Measurements from ENCODE around the gene CACNA1G. TPM values are rescaled to one million over a fixed set of nuclear protein-coding genes. Genes with fewer than 3 reads are reported as not detected.

CACNA1G gene
- total RNA-seq, 1 donor from 2014 or later, result 1.6 TPM

DNA sequence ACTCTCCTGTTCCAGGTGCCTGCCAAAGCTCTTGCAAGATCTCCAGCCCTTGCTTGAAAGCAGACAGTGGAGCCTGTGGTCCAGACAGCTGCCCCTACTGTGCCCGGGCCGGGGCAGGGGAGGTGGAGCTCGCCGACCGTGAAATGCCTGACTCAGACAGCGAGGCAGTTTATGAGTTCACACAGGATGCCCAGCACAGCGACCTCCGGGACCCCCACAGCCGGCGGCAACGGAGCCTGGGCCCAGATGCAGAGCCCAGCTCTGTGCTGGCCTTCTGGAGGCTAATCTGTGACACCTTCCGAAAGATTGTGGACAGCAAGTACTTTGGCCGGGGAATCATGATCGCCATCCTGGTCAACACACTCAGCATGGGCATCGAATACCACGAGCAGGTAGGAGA is 17.7 kb downstream of the CACNA1G start:
- H3K4me2 ChIP-seq, result no peak overlapping the region
- peaks cover 12% of the 10 kb centered on the region for H3K4me1 ChIP-seq
- no peak overlapping the region for H3K9ac ChIP-seq
- H3K27me3 ChIP-seq, result no peaks in the 10 kb centered on the region
- Mint-ChIP-seq H3K4me3 (no peak overlapping the region), H3K36me3 (peaks cover 7% of the 10 kb centered on the region), H3K4me1 (peaks cover 26% of the 10 kb centered on the region), H3K9me3 (no peaks in the 10 kb centered on the region), H3K27me3 (ENCODE audit: insufficient read depth, low read depth) (no peaks in the 10 kb centered on the region), H3K27ac (no peak overlapping the region)
- H3K4me3 ChIP-seq, result no peak overlapping the region
- no peak overlapping the region for H2AFZ ChIP-seq (replicated peaks)
- no peak for DNase-seq (ENCODE audit: low spot score)
- no peaks in the 10 kb centered on the region for H3K79me2 ChIP-seq (ENCODE audit: low read depth)
- no peaks in the 10 kb centered on the region for H3K36me3 ChIP-seq
- H3K9me3 ChIP-seq (ENCODE audit: low read depth), result no peaks in the 10 kb centered on the region
- H3K27ac ChIP-seq, result no peak overlapping the region
- H4K20me1 ChIP-seq (ENCODE audit: low read depth), result no peaks in the 10 kb centered on the region
- TF ChIP-seq, protein P1, sequence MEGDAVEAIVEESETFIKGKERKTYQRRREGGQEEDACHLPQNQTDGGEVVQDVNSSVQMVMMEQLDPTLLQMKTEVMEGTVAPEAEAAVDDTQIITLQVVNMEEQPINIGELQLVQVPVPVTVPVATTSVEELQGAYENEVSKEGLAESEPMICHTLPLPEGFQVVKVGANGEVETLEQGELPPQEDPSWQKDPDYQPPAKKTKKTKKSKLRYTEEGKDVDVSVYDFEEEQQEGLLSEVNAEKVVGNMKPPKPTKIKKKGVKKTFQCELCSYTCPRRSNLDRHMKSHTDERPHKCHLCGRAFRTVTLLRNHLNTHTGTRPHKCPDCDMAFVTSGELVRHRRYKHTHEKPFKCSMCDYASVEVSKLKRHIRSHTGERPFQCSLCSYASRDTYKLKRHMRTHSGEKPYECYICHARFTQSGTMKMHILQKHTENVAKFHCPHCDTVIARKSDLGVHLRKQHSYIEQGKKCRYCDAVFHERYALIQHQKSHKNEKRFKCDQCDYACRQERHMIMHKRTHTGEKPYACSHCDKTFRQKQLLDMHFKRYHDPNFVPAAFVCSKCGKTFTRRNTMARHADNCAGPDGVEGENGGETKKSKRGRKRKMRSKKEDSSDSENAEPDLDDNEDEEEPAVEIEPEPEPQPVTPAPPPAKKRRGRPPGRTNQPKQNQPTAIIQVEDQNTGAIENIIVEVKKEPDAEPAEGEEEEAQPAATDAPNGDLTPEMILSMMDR (IDR thresholded peaks at IDR 0.05), result no peak
- TF ChIP-seq EZH2 (IDR thresholded peaks at IDR 0.05), result no peak
- no peak for TF ChIP-seq EZH2phosphoT487 (IDR thresholded peaks at IDR 0.05)
- H3F3A ChIP-seq (ENCODE audit: low read depth), result peaks cover 8% of the 10 kb centered on the region

DNA sequence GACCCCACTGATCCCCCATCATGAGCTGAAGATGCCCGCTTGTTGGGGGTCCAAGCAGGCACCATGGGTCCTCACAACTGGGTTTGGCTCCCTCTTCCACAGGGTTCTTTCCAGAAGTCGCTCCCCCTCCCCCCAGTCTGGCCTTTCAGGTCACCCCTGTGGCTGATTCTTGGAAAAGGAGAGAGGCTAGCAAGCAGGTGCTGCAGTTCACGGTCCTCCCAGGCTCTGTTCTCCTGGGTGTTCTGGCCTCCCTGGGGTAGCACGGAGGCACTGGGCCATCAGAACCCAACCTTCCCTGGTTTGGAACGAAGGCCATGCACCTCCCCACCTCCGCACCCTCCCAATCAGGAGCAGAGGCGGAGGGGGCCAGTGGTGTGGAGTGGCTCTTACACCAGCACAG is 18.9 kb downstream of the CACNA1G start:
- TF ChIP-seq, protein P1 (IDR thresholded peaks at IDR 0.05), result no peak
- no peak for TF ChIP-seq EZH2phosphoT487 (IDR thresholded peaks at IDR 0.05)
- TF ChIP-seq EZH2 (IDR thresholded peaks at IDR 0.05), result no peak

DNA sequence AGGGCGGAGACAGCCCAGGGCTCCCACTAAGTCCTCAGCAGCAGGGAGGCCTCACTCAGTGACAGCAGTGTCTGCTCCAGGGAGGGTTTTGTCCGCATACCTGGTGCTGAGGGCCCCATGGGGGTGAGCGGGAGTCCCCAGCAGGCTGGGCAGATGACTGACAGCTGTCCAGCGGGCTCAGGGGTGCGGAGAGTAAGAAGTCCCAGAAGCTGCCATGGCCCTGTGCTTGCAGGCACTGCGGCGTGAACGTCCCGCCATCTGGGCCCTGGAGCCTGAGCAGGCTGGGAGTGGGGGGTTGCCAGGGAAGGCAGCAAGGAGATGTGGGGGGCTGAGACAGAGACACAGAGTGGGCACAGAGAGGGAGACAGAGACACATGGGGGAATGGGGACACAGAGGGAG is 20.1 kb downstream of the CACNA1G start:
- Mint-ChIP-seq H3K27me3 (ENCODE audit: insufficient read depth, low read depth) (peaks cover 2% of the 10 kb centered on the region), H3K4me1 (peaks cover 41% of the 10 kb centered on the region), H3K9me3 (no peaks in the 10 kb centered on the region)

More for the DNA sequence above, 18.9 kb downstream of the CACNA1G start:
- Histone ChIP-seq H4K20me1 (ENCODE audit: low read depth) (no peaks in the 10 kb centered on the region), H3K4me1 (peaks cover 19% of the 10 kb centered on the region), H3K27me3 (no peaks in the 10 kb centered on the region), H2AFZ (replicated peaks) (no peak overlapping the region), H3K4me3 (no peak overlapping the region), H3K36me3 (no peaks in the 10 kb centered on the region), H3K4me2 (peak overlapping the region; percentile 18), H3K79me2 (ENCODE audit: low read depth) (no peaks in the 10 kb centered on the region), H3K9ac (no peak overlapping the region), H3K9me3 (ENCODE audit: low read depth) (no peaks in the 10 kb centered on the region), H3F3A (ENCODE audit: low read depth) (no peaks in the 10 kb centered on the region), H3K27ac (no peak overlapping the region)
- no peaks in the 10 kb centered on the region for H3K9me3 Mint-ChIP-seq
- peaks cover 7% of the 10 kb centered on the region for H3K36me3 Mint-ChIP-seq
- no peak for DNase-seq (ENCODE audit: low spot score)
- no peaks in the 10 kb centered on the region for H3K27me3 Mint-ChIP-seq (ENCODE audit: insufficient read depth, low read depth)
- H3K4me3 Mint-ChIP-seq, result no peak overlapping the region
- peaks cover 33% of the 10 kb centered on the region for H3K4me1 Mint-ChIP-seq
- no peak overlapping the region for H3K27ac Mint-ChIP-seq

DNA sequence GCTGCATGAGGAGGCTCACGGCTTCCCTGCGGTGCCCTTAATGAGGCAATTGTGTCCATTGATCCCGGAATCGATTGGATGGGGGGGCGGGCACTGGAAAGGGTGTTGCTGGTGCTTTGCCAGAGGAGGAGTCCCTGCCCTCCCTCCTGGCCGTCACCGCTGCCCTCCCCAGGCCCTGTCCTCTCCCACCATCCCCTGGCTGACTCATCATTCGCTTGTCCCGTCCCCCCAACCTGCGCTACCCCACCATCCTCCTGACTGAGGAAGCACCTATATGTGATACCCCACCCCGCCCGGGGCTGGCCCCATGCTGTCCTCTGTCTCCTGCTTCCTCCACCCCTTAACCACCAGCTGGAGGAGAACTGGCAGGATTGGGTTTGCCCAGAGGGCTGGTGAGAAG is 20.8 kb downstream of the CACNA1G start:
- H3K36me3 Mint-ChIP-seq, result peaks cover 7% of the 10 kb centered on the region
- H3K27ac Mint-ChIP-seq, result no peak overlapping the region
- Histone ChIP-seq H3K27ac (no peak overlapping the region), H3K27me3 (no peaks in the 10 kb centered on the region), H3K4me1 (peaks cover 30% of the 10 kb centered on the region), H3K9me3 (ENCODE audit: low read depth) (no peaks in the 10 kb centered on the region), H4K20me1 (ENCODE audit: low read depth) (no peaks in the 10 kb centered on the region), H3K4me3 (no peak overlapping the region), H3F3A (ENCODE audit: low read depth) (peaks cover 4% of the 10 kb centered on the region), H3K36me3 (no peaks in the 10 kb centered on the region), H3K9ac (no peak overlapping the region), H3K79me2 (ENCODE audit: low read depth) (no peaks in the 10 kb centered on the region), H2AFZ (replicated peaks) (no peak overlapping the region), H3K4me2 (no peak overlapping the region)
- no peak overlapping the region for H3K4me3 Mint-ChIP-seq
- H3K27me3 Mint-ChIP-seq (ENCODE audit: insufficient read depth, low read depth), result peaks cover 2% of the 10 kb centered on the region
- DNase-seq (ENCODE audit: low spot score), result no peak
- peaks cover 48% of the 10 kb centered on the region for H3K4me1 Mint-ChIP-seq
- no peak for TF ChIP-seq EZH2 (IDR thresholded peaks at IDR 0.05)
- TF ChIP-seq, protein P1 (IDR thresholded peaks at IDR 0.05), result no peak
- no peak for TF ChIP-seq EZH2phosphoT487 (IDR thresholded peaks at IDR 0.05)
- no peaks in the 10 kb centered on the region for H3K9me3 Mint-ChIP-seq

More for the DNA sequence above, 20.1 kb downstream of the CACNA1G start:
- Mint-ChIP-seq H3K27ac (peak overlapping the region; percentile 20), H3K36me3 (peaks cover 7% of the 10 kb centered on the region), H3K4me3 (no peak overlapping the region)
- Histone ChIP-seq H2AFZ (replicated peaks) (no peak overlapping the region), H3F3A (ENCODE audit: low read depth) (no peaks in the 10 kb centered on the region), H3K9me3 (ENCODE audit: low read depth) (no peaks in the 10 kb centered on the region), H3K27ac (no peak overlapping the region), H3K4me3 (no peak overlapping the region), H3K27me3 (no peaks in the 10 kb centered on the region), H3K9ac (no peak overlapping the region), H3K4me2 (no peak overlapping the region), H4K20me1 (ENCODE audit: low read depth) (no peaks in the 10 kb centered on the region), H3K4me1 (peaks cover 24% of the 10 kb centered on the region), H3K79me2 (ENCODE audit: low read depth) (no peaks in the 10 kb centered on the region), H3K36me3 (no peaks in the 10 kb centered on the region)
- no peak for TF ChIP-seq EZH2 (IDR thresholded peaks at IDR 0.05)
- DNase-seq (ENCODE audit: low spot score), result no peak
